HG03575 (cell line): ENCODE data around the gene SCFD2.

Experiments
- ATAC-seq: cut with Tn5 transposase; IDR thresholded peaks from one replicate; pipeline ENCODE4 v1.9.1; 2021; ENCODE audit not compliant: unreplicated experiment, insufficient number of reproducible peaks, low FRiP score; ENCODE audit errors: extremely low read depth

The SCFD2 gene

DNA sequence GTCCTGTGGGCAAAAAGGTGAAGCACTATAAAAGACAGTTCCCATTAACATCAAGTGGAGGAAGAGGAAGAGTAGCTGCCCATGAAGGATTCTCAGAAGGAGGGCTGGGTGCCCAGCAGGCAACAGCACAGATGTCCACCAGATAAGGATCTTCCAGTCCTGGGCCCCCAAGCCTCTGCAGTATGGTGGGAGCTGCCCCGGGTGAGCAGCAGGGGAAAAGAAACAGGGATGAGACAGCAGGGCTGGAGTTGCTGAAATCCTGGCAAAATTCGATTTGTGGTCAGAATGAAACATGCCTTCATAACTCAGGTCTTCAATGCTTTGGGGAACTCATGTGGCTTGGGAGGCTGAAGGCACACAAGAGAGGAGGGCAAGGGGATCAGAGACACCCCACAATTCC is 409.2 kb downstream of the SCFD2 start:
- no peak for ATAC-seq

DNA sequence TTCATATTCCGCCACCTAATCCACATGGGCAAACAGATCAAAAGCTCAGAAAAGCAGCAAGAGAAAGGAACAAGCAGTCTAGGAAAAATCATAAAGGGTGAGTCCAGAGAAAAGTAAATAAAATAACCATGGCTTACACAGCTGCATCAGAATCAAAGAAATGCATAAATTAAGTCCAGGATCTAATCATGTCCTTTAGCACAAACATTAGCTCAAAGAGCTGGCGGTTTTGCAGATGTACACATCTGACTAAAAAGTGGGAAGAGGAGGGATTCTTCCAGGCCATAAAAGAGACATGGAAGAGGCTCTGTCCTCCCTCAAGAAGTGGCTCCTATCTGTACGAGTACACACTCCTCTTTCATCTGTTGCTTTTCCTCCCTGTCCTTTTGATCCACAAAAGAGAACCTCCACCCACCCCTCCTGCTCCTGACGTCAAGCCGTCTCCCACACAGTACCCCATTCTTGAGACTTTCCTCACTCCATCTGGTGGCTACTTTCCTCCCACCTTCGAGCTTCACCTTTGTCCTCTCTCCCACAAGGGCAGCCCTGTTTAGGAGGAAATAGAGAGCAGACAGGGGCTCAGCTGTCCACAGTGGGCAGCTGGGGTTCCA is 411.2 kb downstream of the SCFD2 start:
- no peak for ATAC-seq

DNA sequence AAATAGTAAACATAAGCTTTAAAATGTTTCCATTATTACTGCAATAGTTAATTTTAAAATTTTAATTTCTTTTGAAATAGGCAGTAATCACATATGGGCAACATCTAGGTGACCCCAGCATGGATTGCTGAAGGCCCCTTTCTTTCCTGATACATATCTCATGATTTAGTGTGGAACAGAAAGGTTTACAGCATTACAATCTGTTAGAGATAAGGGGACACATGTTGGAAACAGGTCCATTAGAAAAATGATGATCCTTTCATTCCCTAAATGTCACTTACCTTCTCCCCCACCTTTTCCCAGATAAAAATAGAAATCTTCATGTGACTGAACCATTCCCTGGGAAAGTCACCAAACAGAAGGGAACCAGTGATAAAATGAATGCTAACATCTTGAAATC is 413.3 kb downstream of the SCFD2 start:
- no peak for ATAC-seq

DNA sequence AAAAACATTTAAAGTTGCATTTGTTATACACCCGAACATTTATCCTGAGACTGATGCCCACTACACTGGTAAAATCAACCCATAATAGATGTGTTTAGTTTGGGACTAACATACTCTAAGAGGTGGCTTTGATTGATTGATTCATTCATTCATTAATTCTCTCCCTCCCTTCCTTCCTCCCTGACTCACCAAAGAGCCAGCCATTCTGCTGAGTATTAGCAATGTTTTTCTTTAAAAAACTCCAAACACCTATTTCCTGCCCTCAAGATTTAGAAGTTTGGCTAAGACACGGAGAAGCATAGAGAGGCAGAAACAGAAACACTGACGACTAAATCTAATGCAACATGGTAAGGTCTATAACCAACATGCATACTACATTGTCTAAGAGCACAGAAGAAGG is 414.8 kb downstream of the SCFD2 start:
- no peak for ATAC-seq

DNA sequence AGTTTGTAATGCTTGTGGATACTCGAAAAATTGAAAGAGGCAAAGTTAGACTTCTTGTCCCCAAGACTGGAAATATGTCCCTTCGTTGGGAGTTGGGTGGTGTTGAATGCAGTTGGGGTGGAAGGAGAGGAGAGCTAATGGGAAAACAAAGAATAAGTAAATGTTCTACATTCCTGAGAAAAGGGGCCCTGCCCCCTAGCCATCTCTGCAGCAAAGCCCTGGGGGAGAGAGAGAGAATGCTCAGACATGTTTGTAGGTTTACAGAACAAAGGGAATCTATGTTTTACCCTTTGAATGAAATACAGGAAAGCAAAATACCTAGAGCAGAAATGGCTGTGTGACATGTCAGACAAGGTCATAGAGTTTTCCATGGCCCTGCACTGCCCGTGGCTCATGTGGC is 415.6 kb downstream of the SCFD2 start:
- no peak for ATAC-seq

GRCh38 chr4:52949336-52949735 is 416.5 kb downstream of the SCFD2 start:
- no peak for ATAC-seq

DNA sequence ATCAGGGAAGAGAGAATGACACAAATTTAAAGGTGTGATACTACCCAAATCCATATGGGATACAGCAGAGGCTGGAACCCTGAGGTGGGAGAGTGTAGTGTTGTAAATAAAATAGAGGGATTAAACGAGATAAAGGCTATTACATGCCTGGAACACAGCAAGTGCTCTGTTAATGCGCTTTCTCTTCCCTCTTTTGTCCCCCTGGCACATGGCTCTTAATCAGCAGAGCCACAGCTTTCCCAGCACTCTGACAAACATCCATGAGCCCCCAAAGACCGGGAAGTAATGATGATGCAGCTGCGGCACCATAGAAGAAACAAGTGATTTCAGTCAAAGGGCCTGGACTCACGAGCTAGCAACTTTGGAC is 417.8 kb downstream of the SCFD2 start:
- no peak for ATAC-seq

GRCh38 chr4:52947401-52948056 is 418.3 kb downstream of the SCFD2 start:
- no peak for ATAC-seq

DNA sequence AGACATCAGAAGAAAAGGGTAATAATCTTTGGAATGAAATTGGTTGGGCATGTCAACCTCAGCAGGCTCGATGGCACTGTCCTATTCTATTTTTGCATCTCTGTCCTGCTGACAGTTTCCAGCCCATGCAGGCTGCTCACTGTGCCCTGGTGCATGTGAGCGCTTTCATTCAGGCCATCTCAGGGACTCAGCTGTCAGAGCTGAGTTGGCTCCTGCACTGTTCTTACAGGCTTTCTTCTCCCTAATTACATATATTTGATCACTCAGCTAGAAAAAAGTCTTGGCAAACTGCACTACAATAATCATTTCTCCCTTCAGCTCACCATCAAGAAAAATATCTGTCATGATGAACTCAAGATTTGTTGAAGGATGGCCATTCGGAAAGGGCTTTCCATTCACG is 419.0 kb downstream of the SCFD2 start:
- no peak for ATAC-seq

DNA sequence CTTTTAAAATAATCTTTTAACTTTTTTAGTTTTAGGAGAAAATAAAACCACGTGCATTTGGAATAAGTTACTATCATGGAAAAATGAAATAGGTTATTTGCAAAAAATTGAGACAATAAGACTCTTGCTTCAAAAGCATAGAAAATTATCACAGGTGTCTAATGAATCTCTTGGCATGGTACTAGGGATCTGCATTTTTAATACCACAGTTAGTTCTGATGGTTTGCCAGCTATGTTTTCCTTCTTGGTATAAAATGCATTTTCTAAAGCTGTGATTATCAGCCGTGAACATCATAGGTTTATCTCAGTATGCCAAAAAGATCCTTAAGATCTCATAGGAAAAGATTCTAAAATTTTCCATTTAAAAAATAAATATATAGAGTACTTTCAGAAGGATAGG is 419.9 kb downstream of the SCFD2 start:
- no peak for ATAC-seq

GRCh38 chr4:52945326-52945898 is 420.4 kb downstream of the SCFD2 start:
- no peak for ATAC-seq

DNA sequence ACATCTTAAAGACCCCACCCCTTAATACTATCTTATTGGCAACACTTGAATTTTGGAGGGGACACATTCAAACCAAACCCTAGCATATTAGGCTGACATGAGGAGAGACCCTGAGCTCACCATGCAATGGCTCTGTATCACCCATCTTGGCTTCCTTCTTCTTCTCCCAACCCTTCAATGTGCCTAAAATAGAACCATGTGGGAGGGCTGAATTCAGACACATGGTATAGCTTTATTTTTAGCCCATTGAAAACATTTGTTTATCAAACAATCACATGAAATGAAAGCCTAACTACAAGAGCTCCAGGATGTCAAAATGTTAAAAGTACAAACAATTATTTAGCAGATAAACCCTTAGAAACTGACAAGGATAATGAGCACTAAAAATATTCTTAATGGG is 422.2 kb downstream of the SCFD2 start:
- ATAC-seq: no peak

GRCh38 chr4:52942936-52943335 is 422.9 kb downstream of the SCFD2 start:
- no peak for ATAC-seq

- ATAC-seq: no peak
These were observed 424.4 kb downstream of the SCFD2 start for GRCh38 chr4:52941450-52941849.

DNA sequence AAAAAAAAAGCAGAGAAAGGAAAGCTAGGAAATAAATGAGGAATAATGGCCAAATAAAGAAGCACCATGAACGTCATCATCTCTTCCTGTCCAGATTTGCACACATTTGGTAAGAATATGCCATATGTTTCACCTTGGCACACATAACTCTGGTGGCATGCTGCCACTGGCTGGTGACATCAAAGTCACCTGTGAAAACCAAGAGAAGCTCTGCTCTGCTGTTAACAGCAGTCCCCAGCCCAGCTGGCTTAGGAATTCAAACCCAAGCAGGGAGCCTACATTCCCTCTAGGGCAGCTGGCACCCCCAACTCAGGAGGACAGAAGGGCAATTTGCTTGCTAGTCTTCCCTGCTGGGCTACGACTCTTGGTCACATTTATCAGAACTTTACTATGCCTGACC is 426.1 kb downstream of the SCFD2 start:
- ATAC-seq: no peak

- no peak for ATAC-seq
These were observed 426.5 kb downstream of the SCFD2 start for GRCh38 chr4:52939325-52939724.

DNA sequence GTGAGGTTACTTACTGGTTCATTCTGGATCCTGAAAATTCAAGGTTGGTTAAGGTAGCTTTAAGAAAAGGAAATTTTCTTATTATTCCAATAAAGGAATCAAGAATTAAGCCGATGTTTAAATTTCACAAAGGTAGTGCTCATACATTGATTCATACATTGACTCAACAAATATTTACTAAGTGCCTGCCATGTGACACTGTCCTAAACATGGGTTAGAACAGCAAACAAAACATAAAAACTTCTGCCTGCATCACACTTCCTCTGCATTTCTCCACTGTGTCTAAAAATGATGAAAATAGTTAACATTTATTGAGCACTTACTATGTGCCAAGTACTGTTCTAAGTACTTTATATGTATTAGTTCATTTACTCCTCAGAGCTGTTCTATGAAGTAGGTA is 428.0 kb downstream of the SCFD2 start:
- ATAC-seq: no peak

DNA sequence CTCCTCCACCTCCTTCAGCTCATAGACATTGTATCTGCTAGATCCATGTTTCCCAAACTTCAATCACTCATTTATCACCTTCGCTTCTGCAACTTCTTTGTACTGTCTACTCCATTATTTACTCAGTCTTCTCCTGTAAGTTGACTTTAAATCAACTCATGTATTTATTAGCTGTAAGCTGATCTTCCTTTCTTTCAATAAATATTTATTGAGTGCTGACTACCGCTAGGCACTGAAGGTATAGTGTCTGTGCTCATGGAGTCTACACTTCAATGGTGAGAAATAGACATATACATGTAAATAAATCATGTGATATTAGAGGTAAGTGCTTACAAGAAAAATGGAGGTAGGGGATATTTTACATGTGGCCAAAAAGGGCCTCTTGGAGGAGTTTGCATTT is 429.1 kb downstream of the SCFD2 start:
- ATAC-seq: no peak

- no peak for ATAC-seq
These were observed 430.5 kb downstream of the SCFD2 start for GRCh38 chr4:52935317-52935716.

DNA sequence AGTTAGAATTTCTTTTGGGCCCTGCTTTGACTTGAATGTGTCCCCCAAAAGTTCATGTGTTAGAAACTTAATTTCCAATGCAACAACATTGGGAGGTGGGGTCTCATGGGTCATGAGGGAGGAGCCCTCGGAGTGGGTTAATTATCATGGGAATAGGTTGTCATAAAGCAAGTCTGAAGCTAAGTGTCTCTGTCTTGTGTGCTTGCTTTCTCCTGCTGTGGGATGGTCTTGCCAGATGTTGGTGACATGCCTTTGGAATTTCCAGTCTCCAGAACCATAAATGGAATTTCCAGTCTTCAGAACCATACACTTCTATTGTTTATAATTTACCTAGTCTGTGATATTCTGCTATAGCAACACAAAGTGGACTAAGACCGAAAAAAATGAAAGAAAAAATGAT is 432.1 kb downstream of the SCFD2 start:
- no peak for ATAC-seq
